GM18907 (cell line): Measurements from ENCODE around the gene ABCC4.

ENCODE experiments used
- ATAC-seq: cut with Tn5 transposase; IDR thresholded peaks from one replicate; pipeline ENCODE4 v1.9.1; 2021; ENCODE audit warnings: mild to moderate bottlenecking, moderate library complexity; ENCODE audit not compliant: unreplicated experiment

Gene ABCC4

DNA sequence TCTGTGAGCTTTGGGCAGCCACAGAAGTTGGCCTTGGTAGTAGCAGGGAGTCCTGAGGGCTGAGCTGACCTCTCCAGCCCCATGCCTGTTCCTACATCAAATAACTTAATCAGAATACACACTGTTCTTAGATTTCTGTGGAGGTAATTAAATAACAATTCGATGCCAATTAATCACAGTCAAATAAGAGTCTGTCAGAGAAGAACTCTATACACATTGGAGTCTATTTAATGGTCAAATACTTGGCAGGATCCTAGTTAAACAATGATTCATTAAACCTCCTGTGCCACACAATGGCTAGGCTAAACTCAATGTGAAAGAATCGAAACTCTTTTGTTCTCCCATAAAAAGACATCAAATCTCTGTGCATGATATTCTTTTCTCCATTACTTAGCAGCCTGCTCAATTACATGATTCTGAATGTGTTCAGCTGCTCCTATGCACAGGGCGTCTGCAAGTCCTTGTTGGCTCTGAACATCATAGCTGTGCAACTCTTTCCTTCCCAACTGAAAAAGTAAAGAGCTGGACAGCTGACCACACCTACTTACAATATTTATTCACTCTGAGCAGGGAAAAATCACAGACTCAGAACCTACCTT lies 173.1 kb downstream of the ABCC4 start:
- ATAC-seq, result no peak

DNA sequence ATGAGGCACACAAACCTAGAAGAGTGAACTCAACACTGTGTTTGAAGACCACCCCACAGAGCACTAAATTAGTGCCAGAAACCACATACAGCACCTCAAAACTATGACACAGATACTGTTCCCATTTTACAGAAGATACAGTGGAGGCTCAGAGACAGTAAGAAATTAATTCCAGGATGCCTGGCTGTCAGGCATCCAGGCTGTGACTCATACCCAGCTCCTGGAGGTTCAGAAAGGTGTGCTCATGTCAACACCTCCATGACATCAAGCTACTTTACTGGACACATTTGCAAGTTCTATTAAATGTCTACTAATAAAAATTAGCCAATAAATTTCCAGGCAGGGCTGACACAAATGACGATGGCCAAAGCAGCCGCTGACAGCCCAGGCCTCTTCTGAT lies 176.3 kb downstream of the ABCC4 start:
- ATAC-seq, result no peak

DNA sequence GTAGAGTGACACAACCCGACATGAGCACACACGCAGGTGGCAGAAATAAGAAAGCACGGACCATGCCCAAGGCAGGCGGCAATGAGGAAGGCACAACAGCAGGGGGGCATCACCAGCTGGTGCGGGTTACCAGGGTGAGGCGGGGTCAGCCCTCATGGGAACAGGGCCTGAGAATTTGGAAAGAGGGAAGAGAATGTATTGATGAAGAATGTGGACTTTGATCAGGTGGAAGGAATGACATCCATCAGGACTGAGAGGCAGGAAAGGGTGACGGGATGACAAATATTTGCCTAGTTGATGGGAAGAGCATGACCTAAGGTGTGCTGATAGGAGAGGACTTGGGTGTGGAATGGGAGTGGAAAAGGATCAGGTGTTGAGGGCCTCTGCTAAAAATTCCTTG lies 177.5 kb downstream of the ABCC4 start:
- no peak for ATAC-seq

DNA sequence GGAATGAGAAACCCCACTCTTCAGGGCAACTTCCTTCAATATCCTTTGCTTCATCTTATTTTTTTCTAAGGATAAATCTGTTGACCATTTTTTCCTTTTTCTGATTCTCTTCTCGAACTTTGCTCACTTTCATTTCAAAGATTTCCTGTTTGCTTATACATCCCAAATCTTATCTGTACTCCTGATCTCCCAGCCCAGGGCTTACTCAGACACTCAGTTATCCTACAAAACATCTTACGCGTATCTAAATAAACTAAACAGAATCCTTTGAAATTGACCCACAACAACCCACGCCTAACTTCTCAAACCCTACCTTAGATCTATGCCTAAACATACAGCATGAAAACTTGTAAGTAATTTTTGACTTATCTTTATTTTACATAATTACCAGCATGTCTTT lies 179.2 kb downstream of the ABCC4 start:
- no peak for ATAC-seq

DNA sequence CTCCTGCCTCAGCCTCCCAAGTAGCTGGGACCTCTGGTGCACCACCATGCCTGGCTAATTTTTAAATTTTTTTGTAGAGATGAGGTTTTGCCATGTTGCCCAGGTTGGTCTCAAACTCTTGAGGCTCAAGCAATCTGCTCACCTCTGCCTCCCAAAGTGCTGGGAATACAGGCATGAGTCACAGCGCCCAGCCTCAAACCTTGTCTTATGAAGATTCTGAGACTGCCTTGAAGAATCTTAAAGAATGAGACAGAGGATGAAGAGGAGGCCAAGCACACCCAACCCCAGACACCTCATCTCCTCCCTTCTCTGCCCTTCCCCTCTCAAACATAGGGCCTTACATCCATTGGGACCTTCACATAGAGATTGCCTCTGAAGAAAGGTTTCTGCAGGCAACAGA lies 179.7 kb downstream of the ABCC4 start:
- no peak for ATAC-seq

DNA sequence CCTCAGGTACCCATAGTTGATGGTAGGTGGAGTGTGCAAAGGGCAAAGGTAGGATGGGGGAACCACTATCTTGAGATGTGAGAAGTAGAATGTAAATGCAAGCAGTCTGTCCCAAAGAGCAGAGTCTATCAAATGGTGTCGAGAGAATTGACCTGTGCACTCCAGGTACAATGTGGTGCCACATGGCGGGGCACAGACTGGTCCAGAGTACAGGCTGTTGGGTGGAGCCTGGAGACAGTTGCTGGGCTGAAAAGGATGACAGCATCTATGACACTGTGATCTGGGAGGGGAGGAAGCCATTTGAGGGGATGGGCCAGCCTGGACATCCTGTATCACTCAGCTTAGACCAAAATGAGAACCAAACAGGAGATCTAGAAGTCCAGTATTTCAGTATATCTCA lies 180.6 kb downstream of the ABCC4 start:
- no peak for ATAC-seq

DNA sequence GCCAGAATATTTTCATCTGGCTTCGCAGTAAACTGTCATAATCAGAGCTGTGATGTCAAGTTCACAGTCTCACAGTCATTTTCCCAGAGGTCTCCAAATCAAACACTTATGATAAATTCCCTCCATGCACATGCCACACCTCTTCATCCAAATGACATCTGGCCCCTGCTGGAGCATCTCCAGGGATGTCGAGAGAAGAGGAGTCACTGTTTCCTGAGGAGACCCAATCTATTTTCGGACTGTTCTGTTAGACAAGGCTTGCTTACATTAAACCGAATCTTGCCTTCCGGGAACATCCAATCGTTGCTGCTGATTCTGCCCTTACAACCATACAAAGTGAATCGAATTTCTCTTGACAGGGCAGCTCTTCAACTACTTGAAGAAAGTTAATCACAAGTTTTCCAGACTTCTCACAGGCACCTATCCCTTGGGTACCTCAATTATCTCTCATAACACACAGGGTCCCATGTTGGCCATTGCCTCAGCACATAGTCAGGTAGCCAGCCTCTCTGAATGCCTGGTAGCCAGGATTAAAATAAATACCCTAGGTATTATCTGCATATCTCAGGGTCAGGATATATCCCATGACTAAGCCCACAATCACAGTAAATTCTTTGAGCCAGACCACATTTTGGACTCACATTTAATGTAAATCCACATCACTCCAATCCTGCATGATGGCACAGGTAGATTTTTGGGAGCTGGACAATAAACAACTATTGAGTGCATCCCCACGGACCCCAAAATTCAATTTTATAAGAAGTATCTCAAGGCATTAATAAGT lies 182.5 kb downstream of the ABCC4 start:
- no peak for ATAC-seq

DNA sequence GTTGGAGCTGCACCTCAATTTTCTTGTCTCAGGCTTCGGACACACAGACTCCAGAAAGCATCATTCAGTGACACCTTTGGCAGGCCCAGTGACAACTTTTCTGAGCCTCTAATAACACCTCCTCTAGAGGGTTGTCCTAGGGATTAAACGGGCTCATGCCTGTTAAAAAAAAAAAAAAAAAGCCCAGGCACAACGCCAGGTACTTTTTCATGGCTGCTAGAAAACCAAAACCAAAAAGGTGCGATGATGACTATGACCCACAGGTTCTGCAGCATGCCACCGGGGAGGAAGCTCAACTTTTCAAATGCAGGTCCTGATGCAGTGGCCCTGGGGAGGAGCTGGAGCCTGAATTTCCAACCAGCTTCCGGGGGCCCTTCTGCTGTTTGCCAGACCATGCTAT lies 184.2 kb downstream of the ABCC4 start:
- no peak for ATAC-seq

DNA sequence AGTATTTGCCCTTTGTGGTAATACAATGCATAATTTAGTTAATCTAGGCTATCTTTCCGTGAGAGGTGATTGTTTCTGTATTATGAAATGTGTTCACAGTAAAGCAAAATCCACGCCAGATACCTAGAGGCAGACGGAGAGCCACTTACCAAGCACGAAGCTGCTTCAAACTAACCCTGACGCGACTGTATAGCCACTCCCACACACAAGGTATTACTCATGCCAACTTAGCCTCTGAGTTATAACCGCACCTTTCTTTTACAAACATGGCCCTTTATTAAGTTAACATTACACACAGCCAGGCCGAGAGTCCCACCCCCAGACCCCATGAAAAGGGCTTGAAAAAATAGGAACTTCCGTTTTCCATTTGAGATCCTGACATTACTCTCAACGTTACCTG lies 185.7 kb downstream of the ABCC4 start:
- no peak for ATAC-seq

DNA sequence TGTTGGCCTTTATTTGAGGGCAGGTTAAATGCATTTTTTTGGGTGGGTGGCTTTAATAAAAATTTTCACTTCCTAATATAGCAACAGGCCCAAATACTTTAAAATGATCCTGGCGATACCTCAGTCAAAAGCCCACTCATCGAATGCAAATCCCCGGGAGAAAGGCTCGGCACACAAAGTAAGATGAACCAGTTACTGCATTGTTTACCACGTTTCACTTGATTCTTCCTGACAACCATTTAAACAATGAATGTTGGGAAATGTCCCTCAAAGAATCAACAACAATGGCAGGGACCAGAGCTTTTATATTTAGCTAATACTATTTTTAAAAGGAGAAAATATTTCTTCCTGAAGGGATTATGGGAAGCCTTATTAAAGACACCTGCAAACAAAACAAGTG lies 187.7 kb downstream of the ABCC4 start:
- ATAC-seq, result no peak

DNA sequence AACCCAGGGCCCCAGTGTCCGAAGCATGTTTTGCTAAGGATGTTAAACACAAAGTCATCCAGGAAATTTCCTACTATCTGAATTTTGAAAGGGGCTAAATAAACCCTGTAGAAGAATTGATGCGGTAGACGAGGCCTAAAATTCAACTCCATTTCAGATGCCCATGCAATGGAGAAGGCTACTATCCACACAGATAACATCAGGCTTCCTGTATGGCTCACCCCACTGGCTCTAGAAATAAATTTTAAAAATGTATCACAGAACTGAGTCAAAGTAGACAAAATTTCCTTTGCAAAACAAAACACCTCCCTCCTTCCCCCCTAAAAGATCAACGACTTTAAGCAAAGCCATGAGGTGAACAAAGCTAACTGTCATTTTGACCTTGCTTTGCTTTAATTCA lies 188.4 kb downstream of the ABCC4 start:
- no peak for ATAC-seq

DNA sequence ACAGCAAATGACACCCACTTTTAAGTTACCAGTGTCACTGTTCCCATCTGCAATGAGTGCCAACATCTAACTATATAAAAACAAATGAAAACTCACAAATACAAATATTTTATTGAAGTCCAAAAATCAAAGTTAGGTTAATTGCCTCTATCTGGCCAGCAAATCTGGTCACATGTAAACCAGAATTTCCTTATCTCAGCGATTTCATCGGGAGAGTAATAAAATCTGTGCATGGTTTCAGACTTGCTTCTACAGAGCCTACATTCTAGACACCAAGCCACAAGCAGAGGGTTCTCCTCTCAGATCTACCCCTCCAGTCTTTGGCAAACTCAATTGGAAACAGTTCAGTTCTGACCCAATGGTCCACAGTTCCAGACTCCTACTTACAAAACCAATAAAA lies 189.6 kb downstream of the ABCC4 start:
- ATAC-seq, result no peak

DNA sequence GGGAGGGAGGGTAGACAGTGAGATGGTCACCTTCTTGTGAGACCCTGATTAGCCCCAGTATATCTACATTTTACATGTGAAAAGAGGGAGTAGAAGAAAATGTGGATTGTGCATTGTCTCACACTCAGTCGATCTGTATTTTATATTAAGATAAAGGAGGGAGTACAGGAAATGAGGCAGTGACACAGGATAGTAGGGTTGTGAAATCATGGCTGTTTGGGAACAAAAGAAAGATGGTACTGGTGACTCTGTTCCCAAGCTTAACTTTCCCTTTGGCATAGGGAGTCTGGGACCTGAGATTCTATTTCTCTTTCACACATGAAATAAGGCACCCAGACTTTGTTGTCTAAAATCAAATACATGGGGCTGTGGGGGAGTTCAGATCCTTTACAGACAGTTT lies 194.7 kb downstream of the ABCC4 start:
- ATAC-seq, result no peak

DNA sequence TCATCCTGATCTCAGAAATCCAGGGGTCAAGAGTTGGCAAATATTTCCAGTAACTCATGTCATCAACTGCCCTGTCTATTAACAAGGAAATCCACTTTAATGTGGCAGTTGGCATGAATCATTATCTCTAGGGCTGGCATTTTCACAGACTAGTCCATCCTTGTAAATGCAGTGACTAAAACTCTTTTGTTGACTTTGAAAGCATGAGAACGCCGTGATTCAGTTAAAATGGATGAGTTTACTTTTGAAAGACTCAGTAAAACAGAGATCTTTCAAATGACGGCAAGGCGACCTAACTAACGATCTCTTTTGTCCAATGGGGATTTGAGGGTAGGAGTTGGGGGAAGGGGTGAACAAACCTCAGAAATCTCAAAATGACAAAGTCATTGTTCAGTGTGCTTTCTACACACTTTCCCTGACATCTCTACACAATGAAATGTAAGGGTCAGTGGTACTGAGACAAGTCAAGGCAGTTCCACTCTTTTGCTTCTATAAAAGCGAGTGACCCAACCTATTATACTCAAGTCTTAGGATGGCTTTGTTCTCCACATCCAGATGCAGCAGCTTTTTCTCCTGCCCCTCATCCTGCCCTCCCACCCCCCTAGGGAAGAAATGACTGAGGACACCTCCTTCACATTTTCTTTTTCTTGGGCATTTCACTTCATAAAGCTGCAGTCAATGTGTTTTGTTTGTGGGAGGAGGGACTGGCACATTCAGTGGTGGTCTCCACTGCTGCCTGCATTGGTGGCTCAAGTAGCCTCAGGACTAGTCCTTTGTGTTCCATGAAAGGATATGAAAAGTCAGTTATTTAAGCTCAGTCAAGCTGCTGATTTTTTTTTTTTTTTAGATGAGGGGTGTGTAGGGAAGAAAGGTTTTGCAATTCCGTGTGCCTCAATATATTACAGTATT lies 200.5 kb downstream of the ABCC4 start:
- no peak for ATAC-seq

DNA sequence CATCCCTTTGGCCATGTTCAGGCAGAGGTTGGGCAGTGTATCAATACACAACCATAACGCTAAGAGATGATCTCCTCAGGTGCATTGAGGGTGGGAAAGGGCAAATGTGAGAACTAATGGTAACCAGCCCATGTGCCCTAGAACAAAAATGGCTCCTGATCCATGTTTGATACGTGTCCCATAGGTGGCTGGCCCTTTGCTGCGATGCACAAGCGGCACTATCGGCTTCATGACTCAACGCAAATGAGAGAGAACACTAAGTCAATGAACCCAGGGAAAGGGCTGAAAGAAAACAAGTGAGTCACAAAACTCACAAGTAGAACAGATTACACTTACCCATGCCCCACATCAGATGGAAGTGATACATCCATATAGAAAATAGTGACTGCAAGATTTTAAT lies 201.7 kb downstream of the ABCC4 start:
- ATAC-seq, result no peak

DNA sequence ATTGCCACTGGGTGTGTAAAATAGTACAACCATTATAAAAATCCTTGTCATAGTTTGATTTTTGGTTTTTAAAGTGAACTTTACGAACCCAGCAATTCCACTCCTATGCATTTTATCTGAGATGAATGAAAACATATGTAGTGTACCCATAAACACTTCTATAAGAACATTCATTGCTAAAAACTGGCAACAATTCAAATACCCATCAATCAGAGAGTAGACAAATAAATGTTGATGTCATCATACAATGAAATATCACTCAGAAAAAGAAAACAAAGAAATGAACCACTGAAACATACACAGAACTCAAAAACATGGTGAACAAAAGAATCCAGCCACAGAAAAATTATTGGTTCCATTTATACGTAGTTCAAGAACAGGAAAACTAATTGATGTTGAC lies 202.3 kb downstream of the ABCC4 start:
- ATAC-seq, result no peak

DNA sequence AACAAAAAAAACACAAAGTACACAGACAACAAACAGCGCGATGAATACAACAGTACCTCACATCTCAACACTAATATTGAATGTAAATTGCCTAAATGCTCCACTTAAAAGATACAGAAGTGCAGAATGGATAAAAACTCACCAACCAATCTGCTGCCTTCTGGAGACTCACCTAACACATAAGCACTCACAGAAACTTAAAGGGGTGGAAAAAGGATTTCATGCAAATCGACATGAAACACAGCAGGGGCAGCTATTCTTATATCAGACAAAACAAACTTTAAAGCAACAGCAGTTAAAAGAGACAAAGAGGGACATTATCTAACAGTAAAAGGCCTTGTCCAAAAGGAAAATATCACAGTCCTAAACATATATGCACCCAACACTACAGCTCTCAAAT lies 209.5 kb downstream of the ABCC4 start:
- no peak for ATAC-seq

DNA sequence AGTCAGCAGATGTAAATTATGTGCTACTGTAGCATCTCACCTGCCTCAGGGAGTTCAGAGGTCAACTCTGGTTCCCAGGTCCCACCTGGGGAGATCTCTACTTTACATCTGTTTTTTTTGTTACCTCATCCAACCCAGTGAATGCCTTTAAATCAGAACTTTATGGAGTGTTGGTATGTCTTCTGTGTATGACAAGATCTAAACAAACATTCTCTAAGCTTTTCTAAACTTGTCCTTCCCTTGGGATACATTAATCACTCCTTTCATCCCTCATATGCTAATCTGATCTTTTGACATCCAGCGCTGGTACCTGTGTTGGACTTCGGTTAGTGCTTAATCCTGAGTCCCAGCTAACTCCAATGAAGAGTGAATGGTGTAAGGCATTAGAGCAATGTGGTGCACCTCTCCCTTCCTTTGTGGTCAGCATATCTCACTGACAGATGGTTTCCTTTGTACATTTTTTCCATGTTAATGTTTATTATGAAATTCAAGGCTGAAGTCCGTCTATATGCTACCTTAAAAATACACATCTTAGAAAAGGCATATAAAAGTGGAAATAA lies 213.4 kb downstream of the ABCC4 start:
- ATAC-seq, result no peak

DNA sequence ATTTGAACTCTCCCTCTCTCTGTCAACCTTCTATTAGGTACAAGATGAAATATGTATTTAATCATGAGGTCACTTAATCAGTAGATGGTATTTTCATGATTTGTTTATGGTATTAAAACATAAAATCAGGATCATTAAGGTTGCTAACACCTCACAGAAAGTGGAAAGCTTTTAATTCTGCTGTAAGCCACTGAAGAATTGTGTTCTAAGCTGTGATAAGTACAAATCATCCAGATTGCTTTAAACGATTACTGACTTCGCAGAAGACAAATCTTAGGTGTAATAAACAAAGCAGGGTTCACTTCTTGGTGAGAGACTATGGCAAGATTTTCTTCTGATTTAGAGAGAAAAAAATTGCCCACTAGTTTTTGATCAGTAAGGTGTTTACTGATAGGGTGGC lies 214.5 kb downstream of the ABCC4 start:
- ATAC-seq, result no peak

DNA sequence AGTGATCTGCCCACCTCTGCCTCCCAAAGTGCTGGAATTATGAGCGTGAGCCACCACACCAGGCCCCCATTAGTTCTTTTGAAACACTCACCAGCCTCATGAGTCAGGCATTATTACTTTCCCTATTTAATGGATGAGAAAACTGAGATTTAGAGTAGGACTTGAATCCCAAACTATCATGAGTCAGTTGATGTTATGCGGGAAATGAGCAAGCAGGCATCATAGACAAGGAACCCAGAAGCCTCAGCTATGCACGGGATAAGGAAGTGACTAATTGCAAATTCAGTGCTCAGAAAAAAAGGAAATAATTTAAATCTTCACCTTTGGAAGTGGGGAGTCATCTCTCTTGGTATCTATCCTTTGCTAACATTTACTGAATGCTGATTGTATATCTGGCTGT lies 217.5 kb downstream of the ABCC4 start:
- ATAC-seq, result no peak

DNA sequence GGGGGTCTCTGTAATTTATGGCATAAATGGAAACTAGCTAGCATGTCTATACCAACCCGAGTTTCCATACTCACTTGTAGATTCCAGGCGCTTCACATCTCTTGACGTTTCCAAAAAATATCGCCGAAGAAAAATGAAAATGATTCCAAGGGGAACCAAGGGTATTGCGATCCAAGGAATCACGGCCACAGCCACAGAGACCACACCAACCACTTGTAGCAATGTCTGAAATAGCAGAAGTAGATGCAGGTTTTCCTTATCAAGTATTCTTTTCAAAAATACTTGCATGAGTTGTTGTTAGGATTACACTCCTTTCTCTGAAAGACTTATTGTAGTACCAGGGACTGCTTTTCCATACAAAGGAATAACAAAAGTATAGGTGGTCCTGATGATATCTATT lies 218.2 kb downstream of the ABCC4 start:
- no peak for ATAC-seq

DNA sequence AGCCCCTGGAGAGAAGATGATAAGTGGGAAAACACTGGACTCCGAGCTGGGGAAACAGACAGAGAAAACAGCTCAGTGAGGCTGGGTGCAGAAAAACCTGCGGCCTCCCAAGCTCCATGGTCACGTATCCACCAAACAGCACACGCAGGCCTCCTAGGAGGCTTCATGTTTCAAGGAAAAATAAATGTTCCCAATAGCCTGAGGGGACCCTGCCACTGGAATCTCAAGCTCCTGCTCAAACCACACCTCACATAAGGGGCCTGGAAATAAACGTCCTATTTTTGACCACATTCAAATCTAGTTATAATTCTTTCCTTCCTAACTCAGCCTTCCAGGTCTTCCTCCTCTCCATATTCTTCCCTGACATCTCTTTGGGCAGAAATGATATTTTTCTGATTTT lies 225.7 kb downstream of the ABCC4 start:
- no peak for ATAC-seq
